ENCODE data around the gene HOXA9. TPM values are rescaled to one million over a fixed set of nuclear protein-coding genes. Genes with fewer than 3 reads are reported as not detected.

Gene HOXA9
- total RNA-seq, 2 experiments from 2014 or later = not detected

DNA sequence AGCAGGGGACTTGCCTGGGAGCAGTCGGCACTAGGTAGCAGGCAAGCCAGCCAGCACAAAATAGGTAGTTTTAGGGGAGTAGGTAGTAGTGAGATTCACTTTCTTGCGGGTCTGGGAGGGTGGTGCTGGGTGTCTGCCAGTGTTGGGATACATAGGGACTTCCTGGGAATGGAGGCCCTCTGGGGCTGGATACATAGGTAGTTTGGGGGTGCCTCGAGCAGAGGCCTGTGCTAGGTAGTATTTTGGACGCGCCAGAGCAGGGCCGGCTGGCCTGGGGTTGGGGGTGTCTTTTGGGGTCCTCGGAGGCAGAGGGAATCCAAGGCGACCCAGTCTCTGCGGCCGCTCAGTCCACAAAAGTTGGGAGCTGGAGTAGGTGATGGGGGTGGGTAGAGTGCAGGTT lies 11.0 kb downstream of the HOXA9 start:
- no peak for TF ChIP-seq EZH2phosphoT487 (IDR thresholded peaks at IDR 0.05; ENCODE audit: borderline replicate concordance, low read depth, low read length)
- TF ChIP-seq CTCF (conservative IDR thresholded peaks at IDR 0.05; ENCODE audit: low read length) = no peak
- ChIA-PET POLR2A (no interaction called here), CTCF (ENCODE audit: unreplicated experiment) (no interaction called here)
- H2AFZ ChIP-seq (ENCODE audit: low read length) = no peak overlapping the region
- peak overlapping the region; percentile 84 for H3K4me2 ChIP-seq (ENCODE audit: low read length)
- H3K79me2 ChIP-seq (ENCODE audit: insufficient read depth, low read depth, low read length) = peaks cover 7% of the 10 kb centered on the region; the same call in 1 of the 2 replicates
- no peaks in the 10 kb centered on the region for H3K9me2 ChIP-seq (ENCODE audit: insufficient read depth, low read length)
- no peaks in the 10 kb centered on the region for H4K20me1 ChIP-seq (ENCODE audit: insufficient read depth, low read length)
- H3K27ac ChIP-seq (ENCODE audit: low read depth, low read length, poor library complexity, severe bottlenecking) = no peak overlapping the region
- DNase-seq (ENCODE audit: low spot score) = no peak
- H3K4me3 ChIP-seq (ENCODE audit: low read depth, low read length, poor library complexity, severe bottlenecking) = no peak overlapping the region
- intact Hi-C loops (cut with micrococcal nuclease; ENCODE audit: unreplicated experiment) = loop anchor here (10.0 kb wide), 1 partner anchor 1260 kb away; no protein-coding TSS in a partner anchor
- H3K36me3 ChIP-seq (ENCODE audit: insufficient read depth, low read length) = no peaks in the 10 kb centered on the region
- no TSS peak for BruUV-seq (replicated peaks)
- H3K4me1 ChIP-seq (ENCODE audit: insufficient read depth, low read length, poor library complexity, severe bottlenecking) = peaks cover 41% of the 10 kb centered on the region
- no peaks in the 10 kb centered on the region for H3K9me3 ChIP-seq (ENCODE audit: low read length)

DNA sequence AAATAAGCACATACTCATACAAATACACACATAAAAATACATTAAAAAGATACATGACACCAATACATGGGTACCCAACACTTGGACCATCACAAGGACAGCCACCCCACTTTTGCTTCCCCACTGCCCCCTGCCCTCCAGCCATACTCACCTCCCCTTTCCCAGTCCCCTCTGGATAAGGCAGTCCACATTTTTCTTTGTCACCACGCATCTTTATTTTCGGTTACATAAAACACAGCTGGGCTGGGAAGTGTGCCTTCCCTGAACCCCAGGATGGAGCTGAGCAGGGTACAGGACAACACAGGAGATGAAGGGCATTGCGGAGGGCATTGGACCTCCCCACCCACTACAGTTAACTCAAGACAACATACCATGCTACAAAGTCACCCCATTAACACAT lies 11.8 kb downstream of the HOXA9 start:
- no TSS peak for BruUV-seq (replicated peaks)
- Histone ChIP-seq H3K9me3 (ENCODE audit: low read length) (no peaks in the 10 kb centered on the region), H3K36me3 (ENCODE audit: insufficient read depth, low read length) (no peaks in the 10 kb centered on the region), H4K20me1 (ENCODE audit: insufficient read depth, low read length) (no peaks in the 10 kb centered on the region), H3K79me2 (ENCODE audit: insufficient read depth, low read depth, low read length) (peaks cover 8% of the 10 kb centered on the region; the same call in 1 of the 2 replicates), H3K9me2 (ENCODE audit: insufficient read depth, low read length) (no peaks in the 10 kb centered on the region), H2AFZ (ENCODE audit: low read length) (no peak overlapping the region), H3K4me3 (ENCODE audit: low read depth, low read length, poor library complexity, severe bottlenecking) (no peak overlapping the region), H3K27ac (ENCODE audit: low read depth, low read length, poor library complexity, severe bottlenecking) (no peak overlapping the region), H3K4me2 (ENCODE audit: low read length) (no peak overlapping the region), H3K4me1 (ENCODE audit: insufficient read depth, low read length, poor library complexity, severe bottlenecking) (peaks cover 49% of the 10 kb centered on the region)
- CTCF ChIA-PET (ENCODE audit: unreplicated experiment) = no interaction called here
- POLR2A ChIA-PET = interaction anchor here (1.0 kb wide), 1 partner anchor 460 kb away, joined by 4 read pairs; no protein-coding TSS in a partner anchor
- no peak for DNase-seq (ENCODE audit: low spot score)
- TF ChIP-seq CTCF (conservative IDR thresholded peaks at IDR 0.05; ENCODE audit: low read length) (no peak), EZH2phosphoT487 (IDR thresholded peaks at IDR 0.05; ENCODE audit: borderline replicate concordance, low read depth, low read length) (no peak)
- intact Hi-C loops (cut with micrococcal nuclease; ENCODE audit: unreplicated experiment) = loop anchor here (10.0 kb wide), 1 partner anchor 1259 kb away; no protein-coding TSS in a partner anchor

DNA sequence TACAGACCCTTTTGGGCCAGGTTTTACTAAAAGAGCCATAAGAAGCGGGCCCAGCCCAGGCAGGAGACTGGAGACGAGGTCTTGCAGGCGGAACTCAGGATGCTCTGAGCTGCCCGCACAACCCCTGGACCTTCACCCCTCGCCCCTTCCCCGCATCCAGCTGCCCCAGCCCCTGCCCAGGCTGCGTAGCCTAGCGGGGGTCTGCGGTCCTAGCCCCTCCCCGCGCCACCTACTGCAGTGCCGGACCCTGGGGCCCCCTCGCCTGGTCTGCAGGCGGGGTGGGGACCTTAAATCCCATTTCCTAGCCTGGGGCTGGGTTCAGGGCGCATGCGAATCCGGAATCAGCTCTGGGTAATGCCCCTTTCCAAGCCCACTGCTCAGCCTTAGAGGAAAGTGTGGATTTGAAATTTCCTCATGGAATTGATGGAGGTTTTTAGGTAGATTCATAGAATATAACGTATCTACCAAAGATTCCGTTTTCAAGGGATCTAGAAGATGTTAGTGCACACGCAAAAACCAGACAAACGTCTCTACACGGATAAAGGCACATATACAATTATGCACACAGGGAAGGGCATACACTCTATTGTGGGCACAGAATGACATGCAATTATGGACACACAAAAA lies 12.4 kb downstream of the HOXA9 start:
- H3K79me2 ChIP-seq (ENCODE audit: insufficient read depth, low read depth, low read length) = peaks cover 8% of the 10 kb centered on the region; the same call in 1 of the 2 replicates

More for the DNA sequence above, 12.4 kb downstream of the HOXA9 start:
- H3K4me2 ChIP-seq (ENCODE audit: low read length) = no peak overlapping the region
- peaks cover 55% of the 10 kb centered on the region for H3K4me1 ChIP-seq (ENCODE audit: insufficient read depth, low read length, poor library complexity, severe bottlenecking)
- BruUV-seq (replicated peaks) = no TSS peak
- ChIA-PET POLR2A (interaction anchor here (1.0 kb wide), 1 partner anchor 460 kb away, joined by 4 read pairs; no protein-coding TSS in a partner anchor), CTCF (ENCODE audit: unreplicated experiment) (no interaction called here)
- no peak for TF ChIP-seq EZH2phosphoT487 (IDR thresholded peaks at IDR 0.05; ENCODE audit: borderline replicate concordance, low read depth, low read length)
- TF ChIP-seq CTCF (conservative IDR thresholded peaks at IDR 0.05; ENCODE audit: low read length) = no peak
- H3K9me2 ChIP-seq (ENCODE audit: insufficient read depth, low read length) = no peaks in the 10 kb centered on the region
- H3K9me3 ChIP-seq (ENCODE audit: low read length) = no peaks in the 10 kb centered on the region
- no peak overlapping the region for H3K27ac ChIP-seq (ENCODE audit: low read depth, low read length, poor library complexity, severe bottlenecking)
- peak overlapping the region; percentile 95; the same call in 1 of the 2 replicates for H2AFZ ChIP-seq (ENCODE audit: low read length)
- H4K20me1 ChIP-seq (ENCODE audit: insufficient read depth, low read length) = no peaks in the 10 kb centered on the region
- no peak for DNase-seq (ENCODE audit: low spot score)
- intact Hi-C loops (cut with micrococcal nuclease; ENCODE audit: unreplicated experiment) = loop anchor here (10.0 kb wide), 1 partner anchor 1258 kb away; no protein-coding TSS in a partner anchor
- H3K36me3 ChIP-seq (ENCODE audit: insufficient read depth, low read length) = no peaks in the 10 kb centered on the region
- no peak overlapping the region for H3K4me3 ChIP-seq (ENCODE audit: low read depth, low read length, poor library complexity, severe bottlenecking)

Data from OCI-LY7 (cell line).